ENCODE data around the gene CAMTA1. TPM values are rescaled to one million over a fixed set of nuclear protein-coding genes. Genes with fewer than 3 reads are reported as not detected.

CAMTA1 gene
- total RNA-seq, 1 experiment from 2014 or later, result 50.3 TPM

GRCh38 chr1:7425771-7426170, 640.5 kb downstream of the CAMTA1 start:
- no peak overlapping the region for H3K4me3 Mint-ChIP-seq (ENCODE audit: low read depth, unreplicated experiment)
- no peaks in the 10 kb centered on the region for H3K36me3 Mint-ChIP-seq (ENCODE audit: insufficient read depth, unreplicated experiment)
- BruUV-seq (replicated peaks), result no TSS peak
- CTCF ChIA-PET, result no interaction called here
- H3K27ac Mint-ChIP-seq (ENCODE audit: unreplicated experiment), result no peak overlapping the region
- H3K9me3 Mint-ChIP-seq (ENCODE audit: low read depth, unreplicated experiment), result no peaks in the 10 kb centered on the region
- no peaks in the 10 kb centered on the region for H3K4me1 Mint-ChIP-seq (ENCODE audit: low read depth, unreplicated experiment)
- intact Hi-C loops (cut with micrococcal nuclease; ENCODE audit: unreplicated experiment), result no loop called here
- no peak for TF ChIP-seq CTCF (IDR thresholded peaks at IDR 0.05; ENCODE audit: unreplicated experiment)
- H3K27me3 Mint-ChIP-seq (ENCODE audit: unreplicated experiment), result peaks cover 12% of the 10 kb centered on the region
- DNase-seq, result no peak

DNA sequence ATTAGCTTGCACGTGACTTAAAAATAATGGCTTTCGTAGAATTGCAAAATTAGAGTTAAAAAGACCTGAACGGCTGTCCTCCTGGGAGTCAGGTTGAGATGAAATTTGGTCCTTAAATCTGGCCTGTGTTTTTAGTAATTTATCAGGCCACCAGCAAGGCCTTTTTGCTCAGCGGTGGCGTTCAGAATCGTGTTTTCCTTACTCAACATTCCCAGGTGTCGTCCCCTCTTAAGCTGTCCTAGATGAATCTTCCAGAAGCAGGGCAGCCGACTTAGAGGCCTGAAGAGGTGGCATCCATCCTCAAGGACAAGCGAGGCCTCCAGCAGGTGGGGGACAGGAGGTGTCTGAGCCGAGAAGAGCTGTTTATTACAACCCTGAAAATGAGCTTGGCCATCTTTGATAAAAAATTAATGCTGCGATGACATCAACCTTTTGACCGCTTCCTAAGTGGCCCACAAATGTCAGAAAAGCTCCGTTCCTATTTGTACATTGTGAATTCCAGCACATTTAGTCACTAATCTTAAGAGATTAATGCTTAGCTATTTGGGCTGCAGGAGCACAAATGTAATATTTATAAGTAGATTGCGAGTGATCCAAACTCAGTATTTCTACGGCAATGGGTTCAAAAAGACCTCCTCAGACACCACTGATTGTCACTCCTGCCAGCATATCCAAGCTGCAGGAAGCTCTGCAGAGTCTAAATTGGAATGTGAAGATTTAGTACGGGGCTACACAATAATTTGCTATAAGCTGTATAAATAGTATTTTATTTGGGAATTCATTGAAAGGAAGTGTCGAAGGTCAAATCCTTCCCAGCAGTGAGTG, 641.7 kb downstream of the CAMTA1 start:
- no peaks in the 10 kb centered on the region for H3K36me3 Mint-ChIP-seq (ENCODE audit: insufficient read depth, unreplicated experiment)
- H3K27me3 Mint-ChIP-seq (ENCODE audit: unreplicated experiment), result peaks cover 12% of the 10 kb centered on the region
- TF ChIP-seq CTCF (IDR thresholded peaks at IDR 0.05; ENCODE audit: unreplicated experiment), result no peak
- intact Hi-C loops (cut with micrococcal nuclease; ENCODE audit: unreplicated experiment), result no loop called here
- H3K4me3 Mint-ChIP-seq (ENCODE audit: low read depth, unreplicated experiment), result no peak overlapping the region
- no peaks in the 10 kb centered on the region for H3K4me1 Mint-ChIP-seq (ENCODE audit: low read depth, unreplicated experiment)
- no TSS peak for BruUV-seq (replicated peaks)
- H3K27ac Mint-ChIP-seq (ENCODE audit: unreplicated experiment), result no peak overlapping the region
- CTCF ChIA-PET, result no interaction called here
- no peaks in the 10 kb centered on the region for H3K9me3 Mint-ChIP-seq (ENCODE audit: low read depth, unreplicated experiment)
- no peak for DNase-seq

DNA sequence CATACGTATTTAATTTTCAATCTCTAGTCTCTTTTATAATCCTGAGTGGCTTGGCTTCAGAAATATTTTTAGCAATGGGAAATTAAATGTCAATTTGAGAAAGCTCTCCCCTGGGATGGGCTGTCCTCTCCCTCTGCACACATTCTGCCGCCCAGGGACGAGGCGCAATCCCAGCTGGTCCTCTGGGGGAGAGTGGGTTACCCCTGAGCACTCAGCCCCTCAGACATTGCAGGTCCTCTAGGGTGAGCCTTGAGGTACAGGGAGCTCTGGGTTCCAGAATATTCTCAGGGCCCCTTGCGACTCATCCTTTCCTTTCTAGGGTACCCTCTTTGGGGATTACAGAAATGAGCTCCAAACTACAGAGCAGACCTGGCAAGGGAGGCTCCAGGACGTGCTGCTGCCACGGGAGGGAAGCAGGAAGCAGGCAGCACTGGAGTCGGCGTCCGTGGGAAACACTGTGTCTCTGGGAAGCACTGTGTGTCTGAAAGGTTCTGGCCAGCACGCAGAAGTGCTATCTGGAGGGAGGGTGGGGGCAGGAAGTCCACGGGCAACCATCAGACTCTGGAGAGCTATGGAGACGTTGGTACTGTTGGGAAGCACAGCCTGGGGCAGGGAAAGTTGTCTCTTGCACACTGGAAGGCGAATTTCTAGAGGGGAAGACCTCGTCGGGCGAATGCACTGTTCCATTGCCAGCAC, 642.5 kb downstream of the CAMTA1 start:
- Mint-ChIP-seq H3K27me3 (ENCODE audit: unreplicated experiment) (peaks cover 12% of the 10 kb centered on the region), H3K4me3 (ENCODE audit: low read depth, unreplicated experiment) (no peak overlapping the region), H3K27ac (ENCODE audit: unreplicated experiment) (no peak overlapping the region), H3K9me3 (ENCODE audit: low read depth, unreplicated experiment) (no peaks in the 10 kb centered on the region), H3K36me3 (ENCODE audit: insufficient read depth, unreplicated experiment) (no peaks in the 10 kb centered on the region), H3K4me1 (ENCODE audit: low read depth, unreplicated experiment) (no peaks in the 10 kb centered on the region)
- intact Hi-C loops (cut with micrococcal nuclease; ENCODE audit: unreplicated experiment), result no loop called here
- TF ChIP-seq CTCF (IDR thresholded peaks at IDR 0.05; ENCODE audit: unreplicated experiment), result no peak
- DNase-seq, result no peak
- BruUV-seq (replicated peaks), result no TSS peak
- CTCF ChIA-PET, result no interaction called here

- DNase-seq, result no peak
- intact Hi-C loops (cut with micrococcal nuclease; ENCODE audit: unreplicated experiment), result no loop called here
- no peaks in the 10 kb centered on the region for H3K36me3 Mint-ChIP-seq (ENCODE audit: insufficient read depth, unreplicated experiment)
- no TSS peak for BruUV-seq (replicated peaks)
- CTCF ChIA-PET, result no interaction called here
- H3K4me1 Mint-ChIP-seq (ENCODE audit: low read depth, unreplicated experiment), result no peaks in the 10 kb centered on the region
- H3K9me3 Mint-ChIP-seq (ENCODE audit: low read depth, unreplicated experiment), result no peaks in the 10 kb centered on the region
- no peak overlapping the region for H3K27ac Mint-ChIP-seq (ENCODE audit: unreplicated experiment)
- TF ChIP-seq CTCF (IDR thresholded peaks at IDR 0.05; ENCODE audit: unreplicated experiment), result no peak
- H3K27me3 Mint-ChIP-seq (ENCODE audit: unreplicated experiment), result peaks cover 12% of the 10 kb centered on the region
- H3K4me3 Mint-ChIP-seq (ENCODE audit: low read depth, unreplicated experiment), result no peak overlapping the region
These were observed 644.0 kb downstream of the CAMTA1 start for GRCh38 chr1:7429290-7429689.
